Neural progenitor cell (in vitro differentiated cells): ENCODE measurements around the gene HTR1D. TPM values are rescaled to one million over a fixed set of nuclear protein-coding genes. Genes with fewer than 3 reads are reported as not detected.
A peak's percentile ranks its signal among the peaks of the same experiment; 100 is the strongest.
"Not testable (repeated sequence)": the region's sequence is repeated elsewhere in the genome, so short reads cannot be mapped to it uniquely, and the experiment has no call there.

Source experiments
- DNase-seq: peaks from one replicate; pipeline ENCODE4 v3.0.0-alpha.2; 2016; ENCODE audit warnings: low spot score
- H2AFZ ChIP-seq: fragments of 200-600 bp; sonication (generic); replicated peaks from 2 replicates; pipeline ENCODE4 v1.6.1; 2016; ENCODE audit warnings: antibody characterized with exemption
- H3F3A ChIP-seq: fragments of 200-600 bp; sonication (generic); 2 replicates; pipeline ENCODE4 v1.6.1; 2016; ENCODE audit warnings: antibody characterized with exemption, low read depth
- H3K27ac ChIP-seq: fragments of 200-600 bp; sonication (generic); 2 replicates; pipeline ENCODE4 v1.5.1; 2016; ENCODE audit warnings: mild to moderate bottlenecking
- H3K27me3 ChIP-seq: fragments of 200-600 bp; sonication (generic); 2 replicates; pipeline ENCODE4 v1.6.1; 2016; ENCODE audit warnings: mild to moderate bottlenecking, moderate library complexity
- H3K36me3 ChIP-seq: fragments of 200-600 bp; sonication (generic); 2 replicates; pipeline ENCODE4 v1.5.1; 2016
- H3K4me1 ChIP-seq: fragments of 200-600 bp; sonication (generic); 2 replicates; pipeline ENCODE4 v1.6.1; 2016; ENCODE audit warnings: mixed run types
- H3K4me2 ChIP-seq: fragments of 200-600 bp; sonication (generic); 2 replicates; pipeline ENCODE4 v1.6.1; 2016
- H3K4me3 ChIP-seq: fragments of 200-600 bp; sonication (generic); 2 replicates; pipeline ENCODE4 v1.5.1; 2016
- H3K79me2 ChIP-seq: fragments of 200-600 bp; sonication (generic); 2 replicates; pipeline ENCODE4 v1.6.1; 2016; ENCODE audit warnings: low read depth
- H3K9ac ChIP-seq: fragments of 200-600 bp; sonication (generic); 2 replicates; pipeline ENCODE4 v1.6.1; 2016
- H3K9me3 ChIP-seq: fragments of 200-600 bp; sonication (generic); 2 replicates; pipeline ENCODE4 v1.5.1; 2016; ENCODE audit warnings: low read depth
- H4K20me1 ChIP-seq: fragments of 200-600 bp; sonication (generic); 2 replicates; pipeline ENCODE4 v1.6.1; 2016; ENCODE audit warnings: low read depth
- H3K27ac Mint-ChIP-seq: 3 replicates; pipeline ENCODE4 v1.8.0; 2021; ENCODE audit warnings: mixed read lengths
- H3K27me3 Mint-ChIP-seq: 2 replicates; pipeline ENCODE4 v1.8.0; 2022; ENCODE audit warnings: low read depth, mild to moderate bottlenecking, inconsistent platforms, moderate library complexity, mixed read lengths; ENCODE audit not compliant: insufficient read depth
- H3K36me3 Mint-ChIP-seq: 3 replicates; pipeline ENCODE4 v1.8.0; 2021; ENCODE audit warnings: mixed read lengths
- H3K4me1 Mint-ChIP-seq: 3 replicates; pipeline ENCODE4 v1.8.0; 2021; ENCODE audit warnings: mixed read lengths
- H3K4me3 Mint-ChIP-seq: 3 replicates; pipeline ENCODE4 v1.8.0; 2021; ENCODE audit warnings: mild to moderate bottlenecking, moderate library complexity, mixed read lengths
- H3K9me3 Mint-ChIP-seq: 3 replicates; pipeline ENCODE4 v1.8.0; 2020; ENCODE audit warnings: mixed read lengths
- CTCF ChIP-seq: fragments of 200-600 bp; sonication (generic); IDR thresholded peaks from 2 replicates; pipeline ENCODE4 v1.5.1; 2017; ENCODE audit warnings: antibody characterized with exemption, mild to moderate bottlenecking
- EZH2 ChIP-seq: fragments of 200-600 bp; sonication (generic); IDR thresholded peaks from 2 replicates; pipeline ENCODE4 v1.6.1; 2017; ENCODE audit warnings: antibody characterized with exemption, mild to moderate bottlenecking, moderate library complexity
- EZH2phosphoT487 ChIP-seq: fragments of 200-600 bp; sonication (generic); IDR thresholded peaks from 2 replicates; pipeline ENCODE4 v1.6.1; 2017; ENCODE audit warnings: antibody characterized with exemption
- total RNA-seq: library from RNA; depleted of rRNA; stranded (reverse); fragments of >200 nt; gene quantifications from 2 replicates; pipeline ENCODE4 v1.2.3, GENCODE V29; 2015; ENCODE audit warnings: low replicate concordance

The HTR1D gene
- total RNA-seq, result 1.1 and 2.0 TPM in 2 replicates

GRCh38 chr1:23217421-23218115 is at the start of gene HTR1D:
Gene HTR1D, minus strand, starts transcription at chr1:23217502. Its CDS starts 23,283 bp downstream, at chr1:23194219.
- Histone ChIP-seq H3K79me2 (no peaks in the 10 kb centered on the region), H3K27ac (no peak within 1 kb of the TSS), H3K27me3 (peaks cover 31% of the 10 kb centered on the region), H3K9me3 (no peaks in the 10 kb centered on the region), H3K36me3 (no peaks in the 10 kb centered on the region), H3F3A (peaks cover 20% of the 10 kb centered on the region), H4K20me1 (peaks cover 5% of the 10 kb centered on the region), H2AFZ (peak within 1 kb of the TSS; percentile 91), H3K4me2 (peak within 1 kb of the TSS; percentile 84), H3K4me3 (peak within 1 kb of the TSS; percentile 78), H3K4me1 (no peaks in the 10 kb centered on the region), H3K9ac (peak within 1 kb of the TSS; percentile 28)
- TF ChIP-seq EZH2phosphoT487, result peak; percentile 46
- TF ChIP-seq CTCF, result no peak
- TF ChIP-seq EZH2, result peak; percentile 45
- no peaks in the 10 kb centered on the region for H3K36me3 Mint-ChIP-seq
- H3K4me3 Mint-ChIP-seq, result peak within 1 kb of the TSS; percentile 80
- DNase-seq, result peak; percentile 80
- H3K4me1 Mint-ChIP-seq, result peaks cover 14% of the 10 kb centered on the region
- peaks cover 43% of the 10 kb centered on the region for H3K27me3 Mint-ChIP-seq
- no peak within 1 kb of the TSS for H3K27ac Mint-ChIP-seq
- H3K9me3 Mint-ChIP-seq, result peaks cover 2% of the 10 kb centered on the region

- Histone ChIP-seq H3K9ac (no peak overlapping the region), H3K4me3 (peak overlapping the region; percentile 10), H4K20me1 (no peaks in the 10 kb centered on the region), H3F3A (peaks cover 49% of the 10 kb centered on the region), H3K27me3 (no peaks in the 10 kb centered on the region), H3K36me3 (no peaks in the 10 kb centered on the region), H3K4me1 (peaks cover 44% of the 10 kb centered on the region), H3K9me3 (no peaks in the 10 kb centered on the region), H3K79me2 (no peaks in the 10 kb centered on the region), H3K27ac (peak overlapping the region; percentile 39), H2AFZ (no peak overlapping the region), H3K4me2 (peak overlapping the region; percentile 70)
- TF ChIP-seq EZH2phosphoT487 (no peak), CTCF (no peak), EZH2 (no peak)
- H3K27ac Mint-ChIP-seq, result peak overlapping the region; percentile 13
- peak overlapping the region; percentile 25 for H3K4me3 Mint-ChIP-seq
- peaks cover 17% of the 10 kb centered on the region for H3K4me1 Mint-ChIP-seq
- H3K9me3 Mint-ChIP-seq, result peaks cover 4% of the 10 kb centered on the region
- H3K27me3 Mint-ChIP-seq, result peaks cover 4% of the 10 kb centered on the region
- H3K36me3 Mint-ChIP-seq, result no peaks in the 10 kb centered on the region
- peak; percentile 69 for DNase-seq
These were observed 46.1 kb upstream of the HTR1D start for GRCh38 chr1:23263380-23263887.

- not testable (repeated sequence) for H3K4me1 Mint-ChIP-seq, H3K27me3 Mint-ChIP-seq, H3K36me3 ChIP-seq, H3K9me3 ChIP-seq, H3K36me3 Mint-ChIP-seq, H2AFZ ChIP-seq, H4K20me1 ChIP-seq, H3K9ac ChIP-seq, H3K27me3 ChIP-seq, H3K4me1 ChIP-seq, H3K9me3 Mint-ChIP-seq, DNase-seq, H3K4me3 ChIP-seq, H3K4me2 ChIP-seq, H3K79me2 ChIP-seq
- H3K4me3 Mint-ChIP-seq, result peak overlapping the region; percentile 10
- Histone ChIP-seq H3F3A (peaks cover 12% of the 10 kb centered on the region), H3K27ac (peak overlapping the region; percentile 34)
- H3K27ac Mint-ChIP-seq, result peak overlapping the region; percentile 55
These were observed 40.8 kb upstream of the HTR1D start for GRCh38 chr1:23258082-23258481.

GRCh38 chr1:23257371-23257770 is 40.1 kb upstream of the HTR1D start:
- not testable (repeated sequence) for H3K27me3 Mint-ChIP-seq, H3K36me3 Mint-ChIP-seq, H2AFZ ChIP-seq, H4K20me1 ChIP-seq, DNase-seq, H3K9me3 Mint-ChIP-seq, H3K27ac Mint-ChIP-seq, H3K4me3 Mint-ChIP-seq, H3K4me2 ChIP-seq, H3K27me3 ChIP-seq, H3K4me1 ChIP-seq, H3K79me2 ChIP-seq, H3K4me3 ChIP-seq, H3K27ac ChIP-seq, H3F3A ChIP-seq, H3K4me1 Mint-ChIP-seq, H3K36me3 ChIP-seq, H3K9me3 ChIP-seq, H3K9ac ChIP-seq
